Karpas-422 (cell line): ENCODE data around the gene ERBB4. TPM values are rescaled to one million over a fixed set of nuclear protein-coding genes. Genes with fewer than 3 reads are reported as not detected.

ENCODE experiments used
- DNase-seq: peaks from one replicate; pipeline ENCODE4 v3.0.0-alpha.2; 2015
- H2AFZ ChIP-seq: fragments of 200-600 bp; sonication (generic); 2 replicates; pipeline ENCODE4 v1.6.1; 2014; ENCODE audit warnings: antibody characterized with exemption, low read length, mixed read lengths
- H3K27ac ChIP-seq: fragments of 200-600 bp; sonication (generic); 2 replicates; pipeline ENCODE4 v1.5.1; 2014; ENCODE audit warnings: mild to moderate bottlenecking, low read length, moderate library complexity
- H3K27me3 ChIP-seq: fragments of 200-600 bp; sonication (generic); 2 replicates; pipeline ENCODE4 v1.6.1; 2014; ENCODE audit warnings: low read length, mixed read lengths
- H3K36me3 ChIP-seq: fragments of 200-600 bp; sonication (generic); 2 replicates; pipeline ENCODE4 v1.6.1; 2014; ENCODE audit warnings: low read length, mixed read lengths; ENCODE audit not compliant: insufficient read depth
- H3K4me1 ChIP-seq: fragments of 200-600 bp; sonication (generic); 2 replicates; pipeline ENCODE4 v1.6.1; 2014; ENCODE audit warnings: mild to moderate bottlenecking, low read length, mixed read lengths
- H3K4me2 ChIP-seq: fragments of 200-600 bp; sonication (generic); 2 replicates; pipeline ENCODE4 v1.6.1; 2014; ENCODE audit warnings: low read length, low read depth, mild to moderate bottlenecking; ENCODE audit not compliant: poor library complexity, severe bottlenecking
- H3K4me3 ChIP-seq: fragments of 200-600 bp; sonication (generic); 2 replicates; pipeline ENCODE4 v1.5.1; 2014; ENCODE audit warnings: mild to moderate bottlenecking, antibody characterized with exemption, low read length, mixed read lengths
- H3K79me2 ChIP-seq: fragments of 200-600 bp; sonication (generic); 2 replicates; pipeline ENCODE4 v1.6.1; 2014; ENCODE audit warnings: mild to moderate bottlenecking, low read length, mixed read lengths
- H3K9ac ChIP-seq: fragments of 200-600 bp; sonication (generic); 2 replicates; pipeline ENCODE4 v1.6.0; 2014; ENCODE audit warnings: low read length
- H3K9me2 ChIP-seq: fragments of 200-600 bp; sonication (generic), shearing (Covaris generic); replicated peaks from 2 replicates; pipeline ENCODE4 v1.6.0; 2014; ENCODE audit warnings: mild to moderate bottlenecking, low read length, moderate library complexity; ENCODE audit not compliant: insufficient read depth
- H3K9me3 ChIP-seq: fragments of 300-700, 200-600 bp; sonication (generic); 2 replicates; pipeline ENCODE4 v1.6.1; 2014; ENCODE audit warnings: low read length, mixed read lengths
- H4K20me1 ChIP-seq: fragments of 200-600 bp; sonication (generic); 2 replicates; pipeline ENCODE4 v1.6.1; 2014; ENCODE audit warnings: mild to moderate bottlenecking, antibody characterized with exemption, low read length, low read depth; ENCODE audit not compliant: insufficient read depth
- total RNA-seq: library from RNA; depleted of rRNA; stranded (reverse); fragments of >200 nt; shearing (Covaris generic); gene quantifications from 2 replicates; pipeline ENCODE4 v1.2.3, GENCODE V29; 2014; ENCODE audit warnings: low replicate concordance

ERBB4 gene
- total RNA-seq, 1 experiment from 2014 or later = not detected

DNA sequence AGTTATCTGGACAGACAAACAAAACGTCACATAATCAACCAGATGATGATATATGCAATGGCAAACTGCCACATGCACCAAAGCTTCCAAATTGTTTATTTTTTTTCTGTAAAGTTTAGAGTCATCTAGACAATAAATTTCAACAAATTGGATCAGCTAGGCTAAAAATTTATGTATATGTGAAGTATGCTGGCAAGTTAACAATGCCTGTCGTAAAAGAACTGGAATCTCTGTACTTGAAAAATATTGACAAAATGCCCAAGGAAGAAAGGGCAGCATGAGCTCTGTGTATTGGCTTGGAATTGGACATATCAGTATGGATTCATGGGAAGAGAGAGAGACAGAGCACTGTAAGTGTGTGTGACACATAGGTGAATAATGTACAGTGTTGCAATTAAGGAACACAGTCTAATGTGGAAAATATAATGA is 309.8 kb downstream of the ERBB4 start:
- H3K9me3 ChIP-seq = peaks cover 10% of the 10 kb centered on the region; the same call in 1 of the 2 replicates
- no peak overlapping the region for H3K9ac ChIP-seq
- no peak overlapping the region for H3K27ac ChIP-seq

GRCh38 chr2:212227755-212228154 is 310.8 kb downstream of the ERBB4 start:
- Histone ChIP-seq H3K36me3 (no peaks in the 10 kb centered on the region), H3K4me1 (no peaks in the 10 kb centered on the region), H3K4me2 (no peak overlapping the region), H3K9me3 (0 out of 2 replicates have a peak, but pooled peaks cover 5% of the 10 kb centered on the region), H3K9me2 (no peaks in the 10 kb centered on the region), H3K4me3 (no peak overlapping the region), H4K20me1 (no peaks in the 10 kb centered on the region), H3K27ac (no peak overlapping the region), H2AFZ (no peak overlapping the region), H3K9ac (no peak overlapping the region), H3K27me3 (no peaks in the 10 kb centered on the region), H3K79me2 (no peaks in the 10 kb centered on the region)
- DNase-seq = no peak

More for the DNA sequence above, 309.8 kb downstream of the ERBB4 start:
- no peak overlapping the region for H2AFZ ChIP-seq
- H3K4me2 ChIP-seq = no peak overlapping the region
- H4K20me1 ChIP-seq = no peaks in the 10 kb centered on the region
- no peaks in the 10 kb centered on the region for H3K79me2 ChIP-seq
- no peak overlapping the region for H3K4me3 ChIP-seq
- no peaks in the 10 kb centered on the region for H3K9me2 ChIP-seq
- no peak for DNase-seq
- no peaks in the 10 kb centered on the region for H3K36me3 ChIP-seq
- no peaks in the 10 kb centered on the region for H3K27me3 ChIP-seq
- H3K4me1 ChIP-seq = no peaks in the 10 kb centered on the region

GRCh38 chr2:212226114-212226513 is 312.5 kb downstream of the ERBB4 start:
- Histone ChIP-seq H3K36me3 (no peaks in the 10 kb centered on the region), H3K9ac (no peak overlapping the region), H3K9me3 (0 out of 2 replicates have a peak, but pooled peaks cover 6% of the 10 kb centered on the region), H3K9me2 (no peaks in the 10 kb centered on the region), H4K20me1 (no peaks in the 10 kb centered on the region), H3K4me3 (no peak overlapping the region), H3K27ac (no peak overlapping the region), H3K4me2 (no peak overlapping the region), H3K4me1 (no peaks in the 10 kb centered on the region), H3K27me3 (no peaks in the 10 kb centered on the region), H2AFZ (no peak overlapping the region), H3K79me2 (no peaks in the 10 kb centered on the region)
- DNase-seq = no peak

- H3K4me2 ChIP-seq = no peak overlapping the region
- DNase-seq = no peak
- no peak overlapping the region for H3K4me3 ChIP-seq
- no peaks in the 10 kb centered on the region for H3K9me2 ChIP-seq
- H2AFZ ChIP-seq = no peak overlapping the region
- H3K4me1 ChIP-seq = no peaks in the 10 kb centered on the region
- H3K79me2 ChIP-seq = no peaks in the 10 kb centered on the region
- no peaks in the 10 kb centered on the region for H3K36me3 ChIP-seq
- no peak overlapping the region for H3K27ac ChIP-seq
- H3K9ac ChIP-seq = no peak overlapping the region
- H4K20me1 ChIP-seq = no peaks in the 10 kb centered on the region
- H3K27me3 ChIP-seq = no peaks in the 10 kb centered on the region
- H3K9me3 ChIP-seq = 0 out of 2 replicates have a peak, but pooled peaks cover 10% of the 10 kb centered on the region
These were observed 314.9 kb downstream of the ERBB4 start for GRCh38 chr2:212223696-212224095.

DNA sequence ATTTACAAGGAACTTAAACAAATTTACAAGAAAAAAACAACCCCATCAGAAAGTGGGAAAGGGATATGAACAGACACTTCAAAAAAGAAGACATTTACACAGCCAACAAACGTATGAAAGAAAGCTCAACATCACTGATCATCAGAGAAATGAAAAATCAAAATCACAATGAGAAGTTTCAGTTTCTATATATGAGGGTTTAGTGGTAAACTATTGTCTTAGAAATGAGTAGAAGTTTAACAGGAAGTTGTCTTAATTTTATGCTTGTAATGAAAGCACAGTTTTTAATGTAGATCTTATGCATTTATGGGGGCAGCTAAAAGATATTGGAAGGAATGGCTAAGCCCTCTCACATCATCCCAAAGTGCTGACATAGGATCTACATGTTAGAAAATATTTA is 325.4 kb downstream of the ERBB4 start:
- Histone ChIP-seq H3K9ac (no peak overlapping the region), H3K27ac (no peak overlapping the region), H3K36me3 (no peaks in the 10 kb centered on the region), H3K79me2 (no peaks in the 10 kb centered on the region), H3K4me1 (no peaks in the 10 kb centered on the region), H3K9me3 (peaks cover 10% of the 10 kb centered on the region), H3K4me3 (no peak overlapping the region), H3K27me3 (no peaks in the 10 kb centered on the region), H3K9me2 (no peaks in the 10 kb centered on the region), H4K20me1 (no peaks in the 10 kb centered on the region), H3K4me2 (no peak overlapping the region), H2AFZ (no peak overlapping the region)
- DNase-seq = no peak

DNA sequence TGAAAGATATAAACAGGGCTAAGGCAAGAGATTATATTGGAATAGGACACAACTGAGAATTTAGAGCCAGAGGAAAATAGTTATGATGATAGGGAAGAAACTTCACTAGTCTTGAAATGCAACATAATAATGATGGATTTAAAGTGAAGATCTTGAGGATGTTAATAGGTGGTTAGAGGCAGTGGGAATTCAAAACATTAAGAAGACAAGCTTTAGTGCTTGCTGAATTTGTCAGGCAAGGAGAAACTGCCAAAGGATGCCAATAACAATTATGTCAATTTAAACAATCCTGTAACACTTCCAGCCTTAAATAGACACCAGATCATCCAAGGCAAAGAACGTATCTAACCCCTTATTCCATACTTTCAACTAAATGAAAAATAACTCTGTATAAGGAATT is 330.1 kb downstream of the ERBB4 start:
- Histone ChIP-seq H3K9me2 (no peaks in the 10 kb centered on the region), H3K79me2 (no peaks in the 10 kb centered on the region), H4K20me1 (no peaks in the 10 kb centered on the region), H3K4me1 (no peaks in the 10 kb centered on the region), H3K4me2 (no peak overlapping the region), H3K36me3 (no peaks in the 10 kb centered on the region), H3K27me3 (no peaks in the 10 kb centered on the region), H2AFZ (no peak overlapping the region), H3K9ac (no peak overlapping the region), H3K27ac (no peak overlapping the region), H3K4me3 (no peak overlapping the region), H3K9me3 (peaks cover 10% of the 10 kb centered on the region)
- no peak for DNase-seq

- H4K20me1 ChIP-seq = no peaks in the 10 kb centered on the region
- no peak overlapping the region for H3K27ac ChIP-seq
- no peak overlapping the region for H2AFZ ChIP-seq
- no peak overlapping the region for H3K4me3 ChIP-seq
- no peaks in the 10 kb centered on the region for H3K79me2 ChIP-seq
- H3K9me3 ChIP-seq = peaks cover 10% of the 10 kb centered on the region
- H3K9me2 ChIP-seq = no peaks in the 10 kb centered on the region
- no peaks in the 10 kb centered on the region for H3K27me3 ChIP-seq
- no peak overlapping the region for H3K9ac ChIP-seq
- no peaks in the 10 kb centered on the region for H3K36me3 ChIP-seq
- no peak overlapping the region for H3K4me2 ChIP-seq
- no peak for DNase-seq
- H3K4me1 ChIP-seq = no peaks in the 10 kb centered on the region
These were observed 340.8 kb downstream of the ERBB4 start for GRCh38 chr2:212197776-212198175.

DNA sequence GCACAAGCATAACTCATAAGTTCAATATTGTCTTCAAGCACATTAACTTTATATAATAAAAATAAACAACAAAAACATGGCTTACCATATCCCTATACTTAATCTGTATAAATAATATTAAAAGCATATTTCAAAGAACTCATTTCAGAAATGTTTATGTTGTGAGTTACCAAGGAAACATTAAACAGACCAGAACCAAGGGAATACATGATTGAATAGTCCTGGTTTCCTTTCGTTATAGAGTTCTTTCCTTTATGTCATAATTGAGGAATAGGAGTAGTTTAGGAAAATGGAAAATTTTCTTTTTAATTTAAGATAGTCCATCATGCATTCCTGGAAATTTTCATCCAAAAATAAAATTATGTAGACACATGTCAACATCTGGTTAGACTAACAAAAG is 343.0 kb downstream of the ERBB4 start:
- no peaks in the 10 kb centered on the region for H3K4me1 ChIP-seq
- H3K27ac ChIP-seq = no peak overlapping the region
- H3K4me2 ChIP-seq = no peak overlapping the region
- H4K20me1 ChIP-seq = no peaks in the 10 kb centered on the region
- H3K9me2 ChIP-seq = no peaks in the 10 kb centered on the region
- H3K79me2 ChIP-seq = no peaks in the 10 kb centered on the region
- peaks cover 19% of the 10 kb centered on the region for H3K9me3 ChIP-seq
- no peaks in the 10 kb centered on the region for H3K36me3 ChIP-seq
- H3K27me3 ChIP-seq = no peaks in the 10 kb centered on the region
- no peak overlapping the region for H3K4me3 ChIP-seq
- no peak overlapping the region for H3K9ac ChIP-seq
- DNase-seq = no peak
- no peak overlapping the region for H2AFZ ChIP-seq

GRCh38 chr2:212194396-212194795 is 344.2 kb downstream of the ERBB4 start:
- Histone ChIP-seq H3K9ac (no peak overlapping the region), H3K4me1 (no peaks in the 10 kb centered on the region), H4K20me1 (no peaks in the 10 kb centered on the region), H3K4me2 (no peak overlapping the region), H3K9me3 (peaks cover 16% of the 10 kb centered on the region), H3K79me2 (no peaks in the 10 kb centered on the region), H3K4me3 (no peak overlapping the region), H3K27ac (no peak overlapping the region), H3K9me2 (no peaks in the 10 kb centered on the region), H3K36me3 (no peaks in the 10 kb centered on the region), H2AFZ (no peak overlapping the region), H3K27me3 (no peaks in the 10 kb centered on the region)
- no peak for DNase-seq
